ENCODE data around the gene SDK1. TPM values are rescaled to one million over a fixed set of nuclear protein-coding genes. Genes with fewer than 3 reads are reported as not detected.

SDK1 gene
- total RNA-seq, 1 donor from 2014 or later: 5.4 TPM

- Mint-ChIP-seq H3K36me3 (ENCODE audit: unreplicated experiment) (no peaks in the 10 kb centered on the region), H3K27me3 (ENCODE audit: unreplicated experiment) (no peaks in the 10 kb centered on the region), H3K4me1 (ENCODE audit: unreplicated experiment) (no peaks in the 10 kb centered on the region), H3K27ac (ENCODE audit: unreplicated experiment) (no peak overlapping the region), H3K9me3 (ENCODE audit: unreplicated experiment) (no peaks in the 10 kb centered on the region), H3K4me3 (ENCODE audit: unreplicated experiment) (no peak overlapping the region)
- TF ChIP-seq CTCF (IDR thresholded peaks at IDR 0.05): no peak
- no peak for DNase-seq (ENCODE audit: extremely low spot score, unreplicated experiment)
Observed at GRCh38 chr7:3975371-3975770, 674.3 kb downstream of the SDK1 start.

- no peak for TF ChIP-seq CTCF (IDR thresholded peaks at IDR 0.05)
- Mint-ChIP-seq H3K9me3 (ENCODE audit: unreplicated experiment) (peaks cover 4% of the 10 kb centered on the region), H3K36me3 (ENCODE audit: unreplicated experiment) (no peaks in the 10 kb centered on the region), H3K27ac (ENCODE audit: unreplicated experiment) (no peak overlapping the region), H3K27me3 (ENCODE audit: unreplicated experiment) (no peaks in the 10 kb centered on the region), H3K4me1 (ENCODE audit: unreplicated experiment) (no peaks in the 10 kb centered on the region), H3K4me3 (ENCODE audit: unreplicated experiment) (no peak overlapping the region)
- no peak for DNase-seq (ENCODE audit: extremely low spot score, unreplicated experiment)
Observed at GRCh38 chr7:3977391-3977790, 676.3 kb downstream of the SDK1 start.

- Mint-ChIP-seq H3K4me1 (ENCODE audit: unreplicated experiment) (no peaks in the 10 kb centered on the region), H3K27me3 (ENCODE audit: unreplicated experiment) (no peaks in the 10 kb centered on the region), H3K9me3 (ENCODE audit: unreplicated experiment) (peaks cover 4% of the 10 kb centered on the region), H3K36me3 (ENCODE audit: unreplicated experiment) (no peaks in the 10 kb centered on the region), H3K27ac (ENCODE audit: unreplicated experiment) (no peak overlapping the region), H3K4me3 (ENCODE audit: unreplicated experiment) (no peak overlapping the region)
- DNase-seq (ENCODE audit: extremely low spot score, unreplicated experiment): no peak
- TF ChIP-seq CTCF (IDR thresholded peaks at IDR 0.05): no peak
Observed at GRCh38 chr7:3978839-3979238, 677.8 kb downstream of the SDK1 start.

- no peaks in the 10 kb centered on the region for H3K27me3 Mint-ChIP-seq (ENCODE audit: unreplicated experiment)
- no peak overlapping the region for H3K27ac Mint-ChIP-seq (ENCODE audit: unreplicated experiment)
- H3K9me3 Mint-ChIP-seq (ENCODE audit: unreplicated experiment): peaks cover 4% of the 10 kb centered on the region
- no peaks in the 10 kb centered on the region for H3K4me1 Mint-ChIP-seq (ENCODE audit: unreplicated experiment)
- TF ChIP-seq CTCF (IDR thresholded peaks at IDR 0.05): no peak
- no peak overlapping the region for H3K4me3 Mint-ChIP-seq (ENCODE audit: unreplicated experiment)
- DNase-seq (ENCODE audit: extremely low spot score, unreplicated experiment): no peak
- H3K36me3 Mint-ChIP-seq (ENCODE audit: unreplicated experiment): no peaks in the 10 kb centered on the region
Observed at GRCh38 chr7:3979611-3980299, 678.7 kb downstream of the SDK1 start.

- H3K36me3 Mint-ChIP-seq (ENCODE audit: unreplicated experiment): no peaks in the 10 kb centered on the region
- H3K27ac Mint-ChIP-seq (ENCODE audit: unreplicated experiment): no peak overlapping the region
- no peaks in the 10 kb centered on the region for H3K4me1 Mint-ChIP-seq (ENCODE audit: unreplicated experiment)
- no peak for TF ChIP-seq CTCF (IDR thresholded peaks at IDR 0.05)
- no peaks in the 10 kb centered on the region for H3K27me3 Mint-ChIP-seq (ENCODE audit: unreplicated experiment)
- H3K9me3 Mint-ChIP-seq (ENCODE audit: unreplicated experiment): peaks cover 4% of the 10 kb centered on the region
- no peak for DNase-seq (ENCODE audit: extremely low spot score, unreplicated experiment)
- no peak overlapping the region for H3K4me3 Mint-ChIP-seq (ENCODE audit: unreplicated experiment)
Observed at GRCh38 chr7:3980300-3980643, 679.2 kb downstream of the SDK1 start.

All from osteocyte (in vitro differentiated cells).